ENCODE data around the gene COBL. TPM values are rescaled to one million over a fixed set of nuclear protein-coding genes. Genes with fewer than 3 reads are reported as not detected.

COBL gene
- total RNA-seq, 1 experiment from 2014 or later, result 8.6 TPM

DNA sequence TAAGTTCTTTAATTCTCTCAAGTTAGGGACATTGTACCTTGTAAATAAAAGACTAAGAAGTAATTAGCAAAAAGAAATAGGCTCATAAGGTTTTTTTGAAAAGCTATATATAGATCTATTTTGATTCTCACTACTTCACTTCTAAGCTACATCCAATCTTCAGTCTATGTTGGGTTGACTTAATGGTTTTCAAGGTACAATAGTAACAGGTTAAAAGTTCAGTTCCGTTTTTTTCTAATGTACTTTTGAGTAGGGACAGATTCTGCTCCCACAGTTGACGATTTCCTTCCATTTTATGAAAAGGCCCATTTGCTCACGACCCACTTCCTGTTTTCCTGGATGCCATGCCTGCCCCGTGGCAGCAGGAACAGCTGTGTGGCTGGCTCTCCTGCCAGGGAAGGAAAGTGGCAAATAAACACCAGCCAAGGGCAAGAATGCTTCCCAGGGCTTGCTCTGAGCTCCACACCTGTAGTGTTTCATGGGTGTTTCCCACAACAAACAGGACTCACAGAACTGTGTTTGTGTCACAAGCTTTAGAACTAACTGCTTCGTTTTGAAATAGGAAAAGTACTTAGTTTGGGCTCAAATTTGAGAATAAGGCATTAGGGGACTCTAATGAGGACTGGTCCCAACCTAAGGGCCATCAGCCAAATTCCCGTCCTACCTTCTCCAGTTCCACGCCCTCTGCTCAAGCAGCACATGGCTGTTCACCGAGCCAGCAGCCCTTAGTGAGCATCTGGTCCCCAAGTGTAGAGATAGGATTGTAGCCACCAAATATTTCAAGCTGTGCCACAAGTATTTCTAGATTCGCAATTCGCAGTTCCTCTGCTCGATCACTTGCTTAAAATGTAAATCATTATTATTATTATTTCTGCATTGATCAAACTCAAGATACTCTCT lies 240.7 kb downstream of the COBL start:
- intact Hi-C loops (cut with micrococcal nuclease), result loop anchor here (10.0 kb wide), 1 partner anchor 461 kb away; no protein-coding TSS in a partner anchor
- CTCF ChIA-PET, result no interaction called here

GRCh38 chr7:51073171-51073570 lies 243.4 kb downstream of the COBL start:
- Histone ChIP-seq H3K79me2 (ENCODE audit: low read length) (no peaks in the 10 kb centered on the region), H3F3A (ENCODE audit: low read length, unreplicated experiment) (no peaks in the 10 kb centered on the region), H4K20me1 (ENCODE audit: low read length) (no peaks in the 10 kb centered on the region), H3K36me3 (ENCODE audit: low read depth, low read length) (no peaks in the 10 kb centered on the region), H3K4me1 (ENCODE audit: insufficient read depth, low read length) (peaks cover 21% of the 10 kb centered on the region), H3K9me3 (ENCODE audit: low read length) (no peaks in the 10 kb centered on the region), H3K27ac (ENCODE audit: low read length) (no peak overlapping the region), H2AFZ (ENCODE audit: low read length) (no peak overlapping the region), H3K9me2 (replicated peaks; ENCODE audit: low read length) (no peaks in the 10 kb centered on the region), H3K9ac (ENCODE audit: low read length) (no peak overlapping the region), H3K4me2 (ENCODE audit: low read length) (no peak overlapping the region), H3K27me3 (ENCODE audit: low read length) (no peaks in the 10 kb centered on the region), H3K4me3 (ENCODE audit: low read length) (no peak overlapping the region)
- ChIA-PET CTCF (no interaction called here), POLR2A (ENCODE audit: unreplicated experiment) (interaction anchor here (0.7 kb wide), 1 partner anchor 61 kb away, joined by 6 read pairs; no protein-coding TSS in a partner anchor)
- DNase-seq (no peak), ATAC-seq (no peak)
- no TSS peak for BruUV-seq (replicated peaks)
- TF ChIP-seq CTCF (conservative IDR thresholded peaks at IDR 0.05; ENCODE audit: low read depth, low read length) (no peak), EZH2phosphoT487 (IDR thresholded peaks at IDR 0.05; ENCODE audit: borderline replicate concordance, low read length) (no peak), EZH2 (IDR thresholded peaks at IDR 0.05; ENCODE audit: low read length, unreplicated experiment) (no peak)
- intact Hi-C loops (cut with micrococcal nuclease), result loop anchor here (10.0 kb wide), 1 partner anchor 458 kb away; no protein-coding TSS in a partner anchor

More for the DNA sequence above, 240.7 kb downstream of the COBL start:
- Histone ChIP-seq H3K4me2 (ENCODE audit: low read length) (no peak overlapping the region), H3K36me3 (ENCODE audit: low read depth, low read length) (no peaks in the 10 kb centered on the region), H3K4me3 (ENCODE audit: low read length) (no peak overlapping the region), H3K9ac (ENCODE audit: low read length) (no peak overlapping the region), H3F3A (ENCODE audit: low read length, unreplicated experiment) (no peaks in the 10 kb centered on the region), H4K20me1 (ENCODE audit: low read length) (no peaks in the 10 kb centered on the region), H2AFZ (ENCODE audit: low read length) (no peak overlapping the region), H3K27me3 (ENCODE audit: low read length) (no peaks in the 10 kb centered on the region), H3K9me2 (replicated peaks; ENCODE audit: low read length) (no peaks in the 10 kb centered on the region), H3K9me3 (ENCODE audit: low read length) (no peaks in the 10 kb centered on the region), H3K79me2 (ENCODE audit: low read length) (no peaks in the 10 kb centered on the region), H3K27ac (ENCODE audit: low read length) (no peak overlapping the region), H3K4me1 (ENCODE audit: insufficient read depth, low read length) (no peaks in the 10 kb centered on the region)
- BruUV-seq (replicated peaks), result no TSS peak
- no peak for ATAC-seq
- DNase-seq, result no peak
- POLR2A ChIA-PET (ENCODE audit: unreplicated experiment), result interaction anchor here (0.6 kb wide), 1 partner anchor 59 kb away, joined by 4 read pairs; no protein-coding TSS in a partner anchor
- no peak for TF ChIP-seq CTCF (conservative IDR thresholded peaks at IDR 0.05; ENCODE audit: low read depth, low read length)
- TF ChIP-seq EZH2phosphoT487 (IDR thresholded peaks at IDR 0.05; ENCODE audit: borderline replicate concordance, low read length), result no peak
- TF ChIP-seq EZH2 (IDR thresholded peaks at IDR 0.05; ENCODE audit: low read length, unreplicated experiment), result no peak

- intact Hi-C loops (cut with micrococcal nuclease), result loop anchor here (10.0 kb wide), 1 partner anchor 457 kb away; no protein-coding TSS in a partner anchor
- no peak for DNase-seq
- Histone ChIP-seq H2AFZ (ENCODE audit: low read length) (no peak overlapping the region), H3K4me1 (ENCODE audit: insufficient read depth, low read length) (peaks cover 28% of the 10 kb centered on the region), H3K9me3 (ENCODE audit: low read length) (no peaks in the 10 kb centered on the region), H3K9ac (ENCODE audit: low read length) (no peak overlapping the region), H3K36me3 (ENCODE audit: low read depth, low read length) (no peaks in the 10 kb centered on the region), H4K20me1 (ENCODE audit: low read length) (no peaks in the 10 kb centered on the region), H3K9me2 (replicated peaks; ENCODE audit: low read length) (no peaks in the 10 kb centered on the region), H3K4me3 (ENCODE audit: low read length) (no peak overlapping the region), H3K4me2 (ENCODE audit: low read length) (no peak overlapping the region), H3K27ac (ENCODE audit: low read length) (no peak overlapping the region), H3F3A (ENCODE audit: low read length, unreplicated experiment) (no peaks in the 10 kb centered on the region), H3K27me3 (ENCODE audit: low read length) (no peaks in the 10 kb centered on the region), H3K79me2 (ENCODE audit: low read length) (no peaks in the 10 kb centered on the region)
- ATAC-seq, result no peak
- BruUV-seq (replicated peaks), result no TSS peak
- ChIA-PET POLR2A (ENCODE audit: unreplicated experiment) (interaction anchor here (0.7 kb wide), 2 partner anchors 115 to 381 kb away, joined by 4 to 7 read pairs; no protein-coding TSS in a partner anchor), CTCF (no interaction called here)
- TF ChIP-seq CTCF (conservative IDR thresholded peaks at IDR 0.05; ENCODE audit: low read depth, low read length) (no peak), EZH2phosphoT487 (IDR thresholded peaks at IDR 0.05; ENCODE audit: borderline replicate concordance, low read length) (no peak), EZH2 (IDR thresholded peaks at IDR 0.05; ENCODE audit: low read length, unreplicated experiment) (no peak)
These were observed 244.3 kb downstream of the COBL start for GRCh38 chr7:51072281-51072680.

Measured in PC-3 (cell line).